Cerebellar cortex (tissue), 1 donor: Measurements from ENCODE around the gene RETREG1.
A peak's percentile ranks its signal among the peaks of the same experiment; 100 is the strongest.

Source experiments
- DNase-seq: peaks from one replicate; pipeline ENCODE4 v3.0.0-alpha.2; 2015; ENCODE audit warnings: low spot score

Gene RETREG1

DNA sequence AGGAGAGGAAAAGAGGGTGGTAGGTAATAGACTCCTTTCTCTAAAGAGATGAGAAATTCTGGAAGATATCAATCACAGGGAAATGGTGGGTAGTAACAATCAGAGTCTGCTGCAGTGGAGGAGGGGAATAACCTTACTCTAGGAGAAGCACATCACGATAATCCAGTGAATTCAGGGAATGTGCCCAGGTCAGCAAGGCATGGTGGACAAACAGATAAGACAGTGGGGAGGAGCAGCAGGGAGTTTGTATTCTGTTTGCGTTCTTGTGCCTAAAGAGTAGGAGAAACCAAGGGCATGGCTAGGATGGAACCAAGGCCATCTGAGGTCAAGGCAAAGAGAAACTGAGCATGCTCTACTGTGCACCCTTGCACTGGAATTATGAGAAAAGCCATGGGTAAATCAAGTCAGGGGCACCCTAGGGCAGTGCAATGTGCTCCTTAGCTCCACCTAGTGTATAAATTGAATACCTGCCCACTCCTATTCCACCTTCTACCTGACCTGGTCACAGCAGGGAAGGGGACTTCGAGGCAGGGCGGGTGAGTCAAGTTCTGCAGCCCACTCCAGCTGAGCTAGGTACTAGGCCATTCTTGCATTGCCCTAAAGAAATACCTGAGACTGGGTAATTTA is 31.6 kb downstream of the RETREG1 start:
- DNase-seq: no peak

DNA sequence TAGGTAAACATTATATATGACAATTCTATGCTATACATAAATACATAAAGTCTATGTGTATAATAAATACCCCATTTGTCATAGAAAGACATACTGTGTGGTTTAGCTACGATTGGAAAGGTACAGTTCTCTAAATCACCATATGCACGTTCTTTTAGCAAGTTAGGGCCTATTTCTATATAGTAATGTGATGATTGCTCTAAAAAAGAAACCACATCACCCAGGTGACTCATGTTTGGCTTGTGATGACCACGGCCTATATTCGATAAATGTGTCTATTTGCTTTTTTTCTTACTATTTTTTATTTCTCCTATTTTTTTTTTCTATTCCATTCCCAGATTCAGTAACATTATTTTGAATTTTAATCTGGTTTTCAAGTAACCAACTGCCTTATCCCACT is 34.7 kb downstream of the RETREG1 start:
- no peak for DNase-seq

DNA sequence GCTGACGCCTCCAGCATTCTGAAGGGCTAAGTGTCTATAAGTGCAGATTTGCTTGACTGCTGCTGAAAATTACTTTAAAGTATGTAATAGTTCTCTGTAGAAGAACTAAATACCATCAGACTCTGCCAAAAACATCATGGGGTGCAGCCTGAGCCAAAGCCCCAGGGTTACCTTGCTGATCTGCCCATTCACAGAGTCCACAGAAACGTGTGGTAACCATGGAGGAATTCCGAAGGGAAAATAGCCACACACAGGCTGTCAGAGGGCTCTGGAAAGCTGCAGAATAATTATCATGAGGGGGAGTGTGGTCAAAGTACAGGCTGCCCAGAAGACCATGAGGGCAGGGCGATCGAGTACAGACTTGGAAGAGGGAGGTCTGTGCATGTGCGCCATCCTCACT is 36.4 kb downstream of the RETREG1 start:
- DNase-seq: no peak

GRCh38 chr5:16579142-16579847 is 37.5 kb downstream of the RETREG1 start:
- DNase-seq: peak; percentile 77

DNA sequence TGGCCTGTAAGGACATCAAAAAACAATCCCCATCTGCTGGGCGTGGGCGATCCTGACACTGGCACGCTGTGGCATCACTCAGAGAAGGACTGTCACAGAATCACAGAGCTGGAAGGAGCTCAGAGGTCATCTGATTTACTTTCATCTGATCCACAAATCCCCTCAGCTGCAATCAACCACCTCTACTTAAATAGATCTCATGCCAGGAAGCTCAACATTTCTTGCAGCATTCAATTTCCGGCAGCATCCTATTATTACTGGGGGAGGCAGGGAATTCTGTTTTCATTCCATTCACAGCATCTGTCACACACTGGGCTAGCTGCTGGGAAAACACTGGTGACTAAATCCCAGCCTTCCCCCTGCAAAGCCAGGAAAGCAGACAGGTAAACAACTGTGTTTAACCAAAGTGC is 38.3 kb downstream of the RETREG1 start:
- peak; percentile 64 for DNase-seq

- no peak for DNase-seq
Observed at GRCh38 chr5:16577677-16578076, 39.1 kb downstream of the RETREG1 start.

DNA sequence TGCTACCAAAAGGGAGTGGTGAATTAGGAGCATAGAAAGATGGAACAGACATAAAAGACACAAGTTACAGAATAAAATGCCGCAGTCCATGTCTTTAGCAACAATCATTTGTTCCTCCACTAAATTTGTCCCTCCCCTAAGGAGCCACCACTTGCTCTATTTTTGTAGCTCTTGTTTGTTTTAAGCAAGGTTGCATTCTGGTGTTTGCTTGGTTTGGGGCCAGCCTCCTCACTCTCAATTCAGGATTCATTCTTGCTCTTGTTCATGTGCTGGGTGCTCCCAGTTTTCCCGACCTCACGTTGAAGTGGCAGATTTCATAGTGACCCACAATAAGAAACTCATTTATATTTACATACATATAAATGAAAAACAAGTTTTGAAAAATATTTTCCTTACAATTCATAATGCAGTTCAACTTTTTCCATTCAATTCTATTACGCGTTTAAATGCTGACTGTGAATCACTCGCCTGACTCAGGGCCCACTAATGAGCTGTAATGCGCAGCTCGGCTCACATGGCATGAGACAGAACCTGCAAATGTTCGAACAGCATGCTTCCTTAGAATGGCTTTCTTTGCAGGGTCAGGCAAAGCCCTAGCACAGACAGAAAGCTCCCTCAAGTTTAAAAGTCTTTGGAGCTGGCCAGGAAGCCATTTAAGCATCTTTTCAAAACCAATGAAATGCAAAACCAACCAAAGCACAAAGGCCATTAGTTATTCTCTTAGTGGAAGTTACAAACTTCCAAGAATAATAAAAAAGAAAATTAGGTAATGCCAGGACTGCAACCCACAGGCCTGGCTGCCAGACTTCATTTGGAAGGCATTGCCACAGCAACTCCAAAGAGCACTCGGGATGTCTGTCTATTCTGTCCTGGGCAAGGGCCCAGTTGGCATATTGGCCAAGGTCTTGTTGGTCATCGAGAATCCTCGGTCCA is 41.7 kb downstream of the RETREG1 start:
- peak; percentile 88 for DNase-seq

GRCh38 chr5:16573401-16573800 is 43.4 kb downstream of the RETREG1 start:
- no peak for DNase-seq

DNA sequence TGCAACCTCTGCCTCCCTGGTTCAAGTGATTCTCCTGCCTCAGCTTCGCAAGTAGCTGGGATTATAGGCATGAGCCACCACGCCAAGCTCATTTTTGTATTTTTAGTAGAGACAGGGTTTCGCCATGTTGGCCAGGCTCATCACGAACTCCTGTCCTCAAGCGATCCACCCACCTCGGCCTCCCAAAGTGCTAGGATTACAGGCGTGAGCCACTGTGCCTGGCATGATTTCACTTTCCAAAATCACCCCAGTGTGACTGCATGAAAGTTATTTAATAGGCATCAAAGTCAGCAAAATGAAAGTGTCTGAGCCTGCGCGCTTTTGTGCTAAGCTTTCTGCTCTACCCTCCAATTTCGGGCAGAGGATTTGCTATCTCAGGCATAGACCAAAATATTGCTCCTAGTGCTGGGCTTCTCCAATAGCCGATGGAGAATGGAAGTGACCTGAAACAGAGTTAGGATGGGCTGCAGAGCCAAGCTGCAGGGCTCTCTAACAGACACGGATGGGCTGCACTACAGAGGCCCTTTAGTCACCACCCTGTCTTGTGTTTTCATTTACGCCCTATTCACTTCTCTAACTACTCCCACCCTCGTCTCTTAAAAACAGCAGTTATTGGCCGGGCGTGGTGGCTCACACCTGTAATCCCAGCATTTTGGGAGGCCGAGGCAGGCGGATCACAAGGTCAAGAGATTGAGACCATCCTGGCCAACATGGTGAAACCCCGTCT is 44.3 kb downstream of the RETREG1 start:
- DNase-seq: no peak

- no peak for DNase-seq
Observed at GRCh38 chr5:16571016-16571415, 45.8 kb downstream of the RETREG1 start.

GRCh38 chr5:16570121-16570815 is 46.5 kb downstream of the RETREG1 start:
- no peak for DNase-seq

GRCh38 chr5:16568875-16569580 is 47.8 kb downstream of the RETREG1 start:
- no peak for DNase-seq

- no peak for DNase-seq
Observed at GRCh38 chr5:16567365-16567764, 49.4 kb downstream of the RETREG1 start.

DNA sequence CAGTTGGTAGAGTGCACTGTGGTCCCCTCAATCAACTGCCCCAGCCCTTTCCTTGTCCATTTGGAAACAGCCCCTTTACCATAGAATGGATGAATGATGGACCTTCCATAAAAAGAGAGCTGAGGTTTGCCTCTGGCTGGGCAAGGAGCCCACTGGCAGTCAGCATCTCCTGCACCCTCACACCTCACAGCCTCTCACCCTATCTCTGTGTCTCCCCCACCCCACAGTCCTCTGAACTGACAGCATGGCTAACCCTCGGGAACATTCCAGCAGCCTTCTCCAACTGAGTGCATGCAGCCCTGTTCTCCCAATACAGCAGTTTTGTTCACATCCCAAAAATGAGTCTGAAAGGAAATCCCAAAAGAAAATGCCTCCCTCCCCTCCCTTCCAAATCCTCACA is 51.7 kb downstream of the RETREG1 start:
- no peak for DNase-seq

DNA sequence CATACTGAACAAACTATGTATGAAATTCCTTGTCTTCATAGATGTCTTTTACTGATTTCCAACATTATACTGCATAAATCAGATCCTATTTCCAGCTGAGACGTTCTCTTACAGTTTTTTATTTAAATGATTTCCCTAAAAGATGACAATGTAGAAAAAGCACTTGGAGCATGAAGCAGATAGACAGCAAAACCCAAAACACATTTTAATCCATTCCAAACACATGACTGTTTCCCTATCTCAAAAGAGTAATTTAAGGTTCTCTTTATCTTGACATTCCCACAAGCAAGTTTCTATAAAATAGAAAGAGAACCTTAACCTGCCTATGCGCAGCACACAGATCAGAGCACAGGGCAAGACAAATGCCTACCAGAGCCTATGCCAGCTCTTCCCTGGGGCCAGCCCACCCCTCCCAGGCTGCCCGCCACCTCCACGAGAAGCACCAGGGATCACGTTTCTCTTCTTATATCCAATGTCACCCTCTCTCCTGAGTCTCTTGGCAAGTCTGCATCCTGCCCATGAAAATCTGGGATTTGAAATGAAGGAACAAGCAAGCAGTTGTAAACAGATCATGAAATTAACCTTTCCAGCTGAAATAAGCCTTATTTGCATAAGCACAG is 52.4 kb downstream of the RETREG1 start:
- DNase-seq: no peak

DNA sequence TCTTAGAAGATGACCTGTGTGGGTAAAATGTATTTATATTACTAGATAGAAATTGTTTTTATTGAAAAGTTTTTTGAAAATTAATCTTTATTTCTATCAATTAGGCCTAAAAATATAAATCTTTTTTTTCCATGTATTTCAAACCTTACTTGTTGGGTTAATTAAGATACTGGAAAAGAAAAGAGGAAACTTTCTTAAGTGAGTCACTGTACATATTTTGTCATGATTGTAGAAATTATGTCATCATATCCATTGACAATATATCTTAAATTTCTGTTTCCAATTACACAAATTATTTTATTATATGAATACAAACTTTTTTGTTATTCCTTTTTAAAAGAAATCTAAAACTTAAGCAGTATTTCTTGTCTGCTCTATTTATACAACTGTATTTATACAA is 53.1 kb downstream of the RETREG1 start:
- DNase-seq: no peak

- no peak for DNase-seq
Observed at GRCh38 chr5:16561660-16562059, 55.1 kb downstream of the RETREG1 start.

- DNase-seq: no peak
Observed at GRCh38 chr5:16559702-16560101, 57.1 kb downstream of the RETREG1 start.

- DNase-seq: no peak
Observed at GRCh38 chr5:16558984-16559629, 57.7 kb downstream of the RETREG1 start.

DNA sequence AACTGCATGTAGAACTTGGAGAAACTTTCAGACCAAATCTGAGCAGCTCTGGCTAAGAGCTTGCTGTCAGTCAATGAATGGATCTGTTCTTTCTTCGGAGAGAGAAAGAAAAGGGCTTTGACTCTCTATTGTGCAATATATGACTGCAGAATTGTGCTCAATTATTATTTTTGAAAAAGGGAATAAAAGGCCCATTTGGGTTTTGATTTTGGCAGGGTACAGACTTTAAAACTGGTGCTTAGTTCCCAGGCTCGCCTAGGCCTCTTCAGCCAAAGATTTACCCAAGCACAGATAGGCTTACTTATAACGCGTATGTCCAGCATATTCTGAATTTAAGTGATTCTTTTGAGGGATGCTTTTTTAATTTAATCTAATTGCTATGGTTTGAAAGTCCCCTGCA is 59.3 kb downstream of the RETREG1 start:
- no peak for DNase-seq
